CD4-positive, CD25-positive, alpha-beta regulatory T cell (primary cell): ENCODE results near the gene PLD4. TPM values are rescaled to one million over a fixed set of nuclear protein-coding genes. Genes with fewer than 3 reads are reported as not detected.

Source experiments
- ATAC-seq, 2 donors: fragments of 150-1000 bp; cut with Tn5 transposase; one replicate each; pipeline ENCODE4 v1.10.0; 2021; ENCODE audit warnings: low read depth in 2 of 2, moderate number of reproducible peaks in 2 of 2, moderate library complexity in 1 of 2
- DNase-seq, 3 donors: peaks; one replicate each; pipeline versions ENCODE4 v3.0.0 to v3.0.0-alpha.2; 2012 to 2022; ENCODE audit warnings: mixed read lengths in 1 of 3
- H3K27ac ChIP-seq: one replicate; pipeline ENCODE4 v1.7.0; 2013; ENCODE audit warnings: mild to moderate bottlenecking, low read length; ENCODE audit not compliant: insufficient read depth, poor library complexity, severe bottlenecking
- H3K27me3 ChIP-seq: one replicate; pipeline ENCODE4 v1.7.0; 2013; ENCODE audit warnings: low read length; ENCODE audit not compliant: control insufficient read depth, insufficient read depth
- H3K36me3 ChIP-seq: one replicate; pipeline ENCODE4 v1.7.0; 2013; ENCODE audit warnings: mild to moderate bottlenecking, low read length, moderate library complexity; ENCODE audit not compliant: control insufficient read depth, insufficient read depth
- H3K4me1 ChIP-seq: 2 replicates; pipeline ENCODE4 v1.7.0; 2013; ENCODE audit warnings: mild to moderate bottlenecking, low read length; ENCODE audit not compliant: insufficient read depth, control insufficient read depth, poor library complexity, severe bottlenecking
- H3K4me3 ChIP-seq: one replicate; pipeline ENCODE4 v1.7.0; 2013; ENCODE audit warnings: low read depth, mild to moderate bottlenecking, low read length, moderate library complexity
- H3K9me3 ChIP-seq, 2 experiments: 1 replicate in 1 of 2; 2 replicates in 1 of 2; pipeline ENCODE4 v1.7.0; 2013; ENCODE audit warnings: low read length in 2 of 2, mild to moderate bottlenecking in 1 of 2, moderate library complexity in 1 of 2; ENCODE audit not compliant: control insufficient read depth in 2 of 2
- H3K27ac Mint-ChIP-seq, 3 donors: one replicate each; pipeline ENCODE4 v1.8.0; 2020 to 2022; ENCODE audit warnings: mild to moderate bottlenecking in 3 of 3, mixed read lengths in 3 of 3, moderate library complexity in 2 of 3
- H3K27me3 Mint-ChIP-seq: one replicate; pipeline ENCODE4 v1.8.0; 2022; ENCODE audit warnings: mild to moderate bottlenecking, mixed read lengths
- H3K36me3 Mint-ChIP-seq: one replicate; pipeline ENCODE4 v1.8.0; 2020; ENCODE audit warnings: mixed read lengths
- H3K4me1 Mint-ChIP-seq, 4 donors: one replicate each; pipeline ENCODE4 v1.8.0; 2020 to 2022; ENCODE audit warnings: mixed read lengths in 4 of 4, mild to moderate bottlenecking in 1 of 4
- H3K4me3 Mint-ChIP-seq, 4 donors: one replicate each; pipeline ENCODE4 v1.8.0; 2020 to 2022; ENCODE audit warnings: mild to moderate bottlenecking in 4 of 4, mixed read lengths in 4 of 4, moderate library complexity in 3 of 4
- H3K9me3 Mint-ChIP-seq, 7 donors: one replicate each; pipeline ENCODE4 v1.8.0; 2020 to 2022; ENCODE audit warnings: mixed read lengths in 7 of 7, mild to moderate bottlenecking in 3 of 7, moderate library complexity in 2 of 7
- polyA plus RNA-seq, 4 donors: library from polyadenylated mRNA; unstranded; fragments of 300-500 nt; fragmentation: Illumina TruSeq; gene quantifications; one replicate each; pipeline ENCODE4 v1.2.3, GENCODE V29; 2021
- total RNA-seq: library from RNA; stranded (reverse); gene quantifications from one replicate; pipeline ENCODE4 v1.2.3, GENCODE V29; 2022

The PLD4 gene
- total and polyA plus RNA-seq, 5 donors from 2014 or later = 0.34 to 0.69 TPM; not detected in 3

GRCh38 chr14:104979758-104980610, 55.3 kb downstream of the PLD4 start:
- Histone ChIP-seq H3K27me3 (no peaks in the 10 kb centered on the region), H3K4me3 (no peak overlapping the region), H3K27ac (no peak overlapping the region), H3K9me3 (no peaks in the 10 kb centered on the region), H3K4me1 (peaks cover 15% of the 10 kb centered on the region), H3K36me3 (no peaks in the 10 kb centered on the region)
- H3K36me3 Mint-ChIP-seq = no peaks in the 10 kb centered on the region
- no peak for DNase-seq
- H3K4me1 Mint-ChIP-seq = peaks cover 0 to 17% (median 8%) of the 10 kb centered on the region in 4 donors
- H3K4me3 Mint-ChIP-seq = peak overlapping the region; percentile 10 to 76 (median 16)
- ATAC-seq = no peak
- peaks cover 34% of the 10 kb centered on the region for H3K27me3 Mint-ChIP-seq
- peaks cover 0 to 5% (median 0%) of the 10 kb centered on the region in 7 donors for H3K9me3 Mint-ChIP-seq
- H3K27ac Mint-ChIP-seq = no peak overlapping the region

GRCh38 chr14:104980611-104981531, 56.2 kb downstream of the PLD4 start:
- Histone ChIP-seq H3K9me3 (no peaks in the 10 kb centered on the region), H3K27me3 (no peaks in the 10 kb centered on the region), H3K36me3 (no peaks in the 10 kb centered on the region), H3K4me1 (peaks cover 14% of the 10 kb centered on the region), H3K27ac (no peak overlapping the region), H3K4me3 (no peak overlapping the region)
- no peaks in the 10 kb centered on the region for H3K36me3 Mint-ChIP-seq
- peaks cover 0 to 14% (median 8%) of the 10 kb centered on the region in 4 donors for H3K4me1 Mint-ChIP-seq
- H3K9me3 Mint-ChIP-seq = peaks cover 0 to 5% (median 0%) of the 10 kb centered on the region in 7 donors
- H3K27me3 Mint-ChIP-seq = peaks cover 34% of the 10 kb centered on the region
- H3K4me3 Mint-ChIP-seq = peak overlapping the region in 2 of 4 donors; percentile 36 to 76
- ATAC-seq (no peak), DNase-seq (no peak)
- H3K27ac Mint-ChIP-seq = peak overlapping the region in 1 of 3 donors; percentile 38

- Mint-ChIP-seq H3K36me3 (no peaks in the 10 kb centered on the region), H3K4me3 (peak overlapping the region in 1 of 4 donors; percentile 27), H3K27ac (no peak overlapping the region), H3K9me3 (peaks cover 0 to 5% (median 0%) of the 10 kb centered on the region in 7 donors), H3K27me3 (peaks cover 27% of the 10 kb centered on the region), H3K4me1 (peaks cover 0 to 15% (median 4%) of the 10 kb centered on the region in 4 donors)
- H3K27me3 ChIP-seq = no peaks in the 10 kb centered on the region
- ATAC-seq (no peak), DNase-seq (no peak)
- H3K4me3 ChIP-seq = no peak overlapping the region
- H3K27ac ChIP-seq = no peak overlapping the region
- H3K9me3 ChIP-seq = no peaks in the 10 kb centered on the region
- H3K36me3 ChIP-seq = no peaks in the 10 kb centered on the region
- peaks cover 18% of the 10 kb centered on the region for H3K4me1 ChIP-seq
These were observed 57.2 kb downstream of the PLD4 start for GRCh38 chr14:104981699-104982541.

DNA sequence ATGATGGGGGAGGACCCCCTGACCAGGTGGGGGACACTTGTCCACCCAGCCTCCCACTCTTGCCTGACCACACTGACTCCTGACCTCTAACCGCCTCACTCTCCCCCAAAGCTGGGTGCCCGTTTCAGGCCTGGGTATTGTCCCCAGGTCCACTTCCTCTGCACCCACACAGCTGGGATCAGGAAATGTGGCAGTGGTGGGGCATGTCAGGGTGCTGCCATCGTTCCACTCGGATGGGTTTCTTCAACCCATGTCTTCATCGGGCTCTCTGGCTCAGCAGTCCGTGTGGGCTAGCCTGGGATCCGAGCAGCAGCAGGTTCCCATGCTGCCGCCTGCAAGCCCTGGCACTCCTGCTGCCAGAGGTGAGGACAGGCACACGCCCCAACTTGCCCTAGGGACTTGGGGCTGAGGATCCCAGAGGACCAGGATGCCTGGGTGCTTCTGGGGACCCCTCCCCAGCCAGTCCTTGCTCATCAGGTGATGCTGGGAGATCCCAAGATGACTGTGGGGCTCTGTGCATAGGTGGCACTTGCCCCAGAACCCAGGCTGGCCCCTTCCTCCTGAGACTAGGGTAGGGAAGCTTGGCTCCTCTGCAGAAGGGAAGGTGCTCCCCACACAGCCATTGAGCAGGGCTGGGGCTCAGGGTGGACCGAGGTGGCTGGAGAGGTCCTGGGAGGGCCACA, 58.0 kb downstream of the PLD4 start:
- Histone ChIP-seq H3K27ac (no peak overlapping the region), H3K27me3 (no peaks in the 10 kb centered on the region), H3K36me3 (no peaks in the 10 kb centered on the region), H3K4me1 (peaks cover 15% of the 10 kb centered on the region), H3K4me3 (no peak overlapping the region), H3K9me3 (no peaks in the 10 kb centered on the region)
- no peaks in the 10 kb centered on the region for H3K36me3 Mint-ChIP-seq
- H3K27me3 Mint-ChIP-seq = peaks cover 27% of the 10 kb centered on the region
- DNase-seq (no peak), ATAC-seq (no peak)
- no peak overlapping the region for H3K27ac Mint-ChIP-seq
- peaks cover 0 to 13% (median 4%) of the 10 kb centered on the region in 4 donors for H3K4me1 Mint-ChIP-seq
- H3K4me3 Mint-ChIP-seq = no peak overlapping the region
- peaks cover 0 to 5% (median 0%) of the 10 kb centered on the region in 7 donors for H3K9me3 Mint-ChIP-seq

Other genes starting within 250 kb of the PLD4 start
- 74.3 TPM for gene INF2, start 235.3 kb upstream of the PLD4 start, total RNA-seq
- gene INF2, start 235.3 kb upstream of the PLD4 start, polyA plus RNA-seq = 1 to 10 TPM; 4.2 to 8.9 (median 6.6) TPM
- 1.9 TPM for gene ADSS1, start 200.7 kb upstream of the PLD4 start, total RNA-seq
- gene ADSS1, start 200.7 kb upstream of the PLD4 start, polyA plus RNA-seq = 1 to 10 TPM in 2 of 4 donors, under 1 TPM in 2; 0.10 to 1.7 (median 1.0) TPM
- 82.6 TPM for gene SIVA1, start 171.7 kb upstream of the PLD4 start, total RNA-seq
- 100 to 1,000 TPM; 234 to 281 (median 246) TPM for gene SIVA1, start 171.7 kb upstream of the PLD4 start, polyA plus RNA-seq
- 86.0 TPM for gene AKT1, start 129.1 kb upstream of the PLD4 start, total RNA-seq
- 10 to 100 TPM in 2 of 4 donors, 1 to 10 TPM in 2; 6.3 to 19.8 (median 12.4) TPM for gene AKT1, start 129.1 kb upstream of the PLD4 start, polyA plus RNA-seq
- gene ZBTB42, start 123.8 kb upstream of the PLD4 start, total RNA-seq = 3.6 TPM
- 1 to 10 TPM; 1.3 to 2.1 (median 1.9) TPM for gene ZBTB42, start 123.8 kb upstream of the PLD4 start, polyA plus RNA-seq
- 3.1 TPM for gene CEP170B, start 59.6 kb upstream of the PLD4 start, total RNA-seq
- gene CEP170B, start 59.6 kb upstream of the PLD4 start, polyA plus RNA-seq = under 1 TPM in 1 of 4 donors, not detected in 3; 0.03 TPM
- not detected for gene AHNAK2, start 53.5 kb downstream of the PLD4 start, total RNA-seq
- not detected for gene AHNAK2, start 53.5 kb downstream of the PLD4 start, polyA plus RNA-seq
- 0.89 TPM for gene CLBA1, start 60.9 kb downstream of the PLD4 start, total RNA-seq
- gene CLBA1, start 60.9 kb downstream of the PLD4 start, polyA plus RNA-seq = 1 to 10 TPM in 1 of 4 donors, under 1 TPM in 2, not detected in 1; 0.32 to 1.1 (median 0.95) TPM
- gene CDCA4, start 96.2 kb downstream of the PLD4 start, total RNA-seq = 16.5 TPM
- gene CDCA4, start 96.2 kb downstream of the PLD4 start, polyA plus RNA-seq = 10 to 100 TPM; 12.8 to 16.7 (median 14.9) TPM
- 94.5 TPM for gene GPR132, start 140.6 kb downstream of the PLD4 start, total RNA-seq
- gene GPR132, start 140.6 kb downstream of the PLD4 start, polyA plus RNA-seq = 10 to 100 TPM in 3 of 4 donors, 1 to 10 TPM in 1; 8.8 to 17.5 (median 14.6) TPM
- 1.4 TPM for gene JAG2, start 243.9 kb downstream of the PLD4 start, total RNA-seq
- under 1 TPM in 2 of 4 donors, not detected in 2; 0.05 to 0.23 TPM for gene JAG2, start 243.9 kb downstream of the PLD4 start, polyA plus RNA-seq